Measurements from ENCODE around the gene FAHD2B. TPM values are rescaled to one million over a fixed set of nuclear protein-coding genes. Genes with fewer than 3 reads are reported as not detected.
"Not testable (repeated sequence)": the region's sequence is repeated elsewhere in the genome, so short reads cannot be mapped to it uniquely, and the experiment has no call there.

Gene FAHD2B
- total RNA-seq, 3 donors from 2014 or later (not counting 1 experiment from before 2014, with no cell fraction given): 9.3 to 14.9 (median 10.1) TPM

DNA sequence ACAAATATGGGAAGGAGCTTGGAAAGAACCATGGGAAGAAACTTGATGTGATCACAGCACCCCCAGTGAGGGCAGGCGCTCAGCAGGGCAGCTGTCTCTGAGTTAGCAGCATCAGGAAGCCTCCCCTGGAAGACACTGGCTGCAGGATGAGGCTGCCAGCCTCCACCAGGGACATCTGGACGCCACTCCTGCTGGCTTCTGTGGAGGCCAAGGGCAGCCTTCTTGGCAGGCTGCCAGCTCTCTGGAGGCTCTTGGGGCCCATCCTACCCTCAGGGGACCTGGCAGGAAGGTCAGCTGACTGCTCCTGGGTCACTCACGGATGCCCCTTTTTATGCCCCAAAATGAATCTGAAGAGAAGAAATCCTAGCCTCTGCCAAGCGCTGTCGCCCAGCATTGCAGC is 26.0 kb downstream of the FAHD2B start:
- H3K36me3 Mint-ChIP-seq; H3K9me3 ChIP-seq (ENCODE audit: control insufficient read depth, insufficient read depth, low read length); H3K4me1 ChIP-seq (ENCODE audit: control insufficient read depth, insufficient read depth, low read length); H3K4me3 Mint-ChIP-seq; H3K27me3 ChIP-seq (ENCODE audit: control insufficient read depth, insufficient read depth, low read length); H3K4me3 ChIP-seq (ENCODE audit: low read length); H3K27ac Mint-ChIP-seq; H3K27ac ChIP-seq (ENCODE audit: low read length); DNase-seq; H3K4me1 Mint-ChIP-seq; H3K36me3 ChIP-seq (ENCODE audit: control insufficient read depth, insufficient read depth, low read length); H3K9me3 Mint-ChIP-seq; ATAC-seq; intact Hi-C loops (cut with micrococcal nuclease): not testable (repeated sequence)
- H3K27me3 Mint-ChIP-seq (ENCODE audit: low read depth in 2 of 2): peaks cover 13 to 27% of the 10 kb centered on the region in 2 donors
- 82% methylated on average over 2 of the region's 5 CpGs for WGBS (ENCODE audit: insufficient coverage)

DNA sequence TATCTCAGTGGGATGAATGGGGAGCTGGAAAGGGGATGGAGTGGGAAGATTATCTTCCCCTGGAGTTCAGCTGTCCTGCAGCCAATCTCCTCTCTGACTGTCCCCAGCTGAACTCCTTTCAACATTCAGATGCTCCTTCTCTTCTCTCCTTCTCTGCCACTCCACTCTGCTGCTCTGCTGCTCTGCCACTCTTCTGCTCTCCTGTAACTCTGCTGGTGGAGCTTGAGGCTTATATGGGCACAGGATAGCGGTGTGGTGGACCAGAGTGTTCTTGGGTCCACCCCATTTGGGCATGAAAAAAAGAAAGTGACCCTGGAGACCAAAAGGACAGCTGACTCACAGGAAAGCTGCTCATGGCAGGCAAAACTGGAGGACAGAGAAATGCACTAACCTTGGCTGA is 26.6 kb downstream of the FAHD2B start:
- Histone ChIP-seq H3K4me1 (ENCODE audit: control insufficient read depth, insufficient read depth, low read length) (no peaks in the 10 kb centered on the region), H3K9me3 (ENCODE audit: control insufficient read depth, insufficient read depth, low read length) (no peaks in the 10 kb centered on the region), H3K4me3 (ENCODE audit: low read length) (no peak overlapping the region), H3K27me3 (ENCODE audit: control insufficient read depth, insufficient read depth, low read length) (no peaks in the 10 kb centered on the region), H3K27ac (ENCODE audit: low read length) (no peak overlapping the region), H3K36me3 (ENCODE audit: control insufficient read depth, insufficient read depth, low read length) (no peaks in the 10 kb centered on the region)
- TF ChIP-seq, protein P1, sequence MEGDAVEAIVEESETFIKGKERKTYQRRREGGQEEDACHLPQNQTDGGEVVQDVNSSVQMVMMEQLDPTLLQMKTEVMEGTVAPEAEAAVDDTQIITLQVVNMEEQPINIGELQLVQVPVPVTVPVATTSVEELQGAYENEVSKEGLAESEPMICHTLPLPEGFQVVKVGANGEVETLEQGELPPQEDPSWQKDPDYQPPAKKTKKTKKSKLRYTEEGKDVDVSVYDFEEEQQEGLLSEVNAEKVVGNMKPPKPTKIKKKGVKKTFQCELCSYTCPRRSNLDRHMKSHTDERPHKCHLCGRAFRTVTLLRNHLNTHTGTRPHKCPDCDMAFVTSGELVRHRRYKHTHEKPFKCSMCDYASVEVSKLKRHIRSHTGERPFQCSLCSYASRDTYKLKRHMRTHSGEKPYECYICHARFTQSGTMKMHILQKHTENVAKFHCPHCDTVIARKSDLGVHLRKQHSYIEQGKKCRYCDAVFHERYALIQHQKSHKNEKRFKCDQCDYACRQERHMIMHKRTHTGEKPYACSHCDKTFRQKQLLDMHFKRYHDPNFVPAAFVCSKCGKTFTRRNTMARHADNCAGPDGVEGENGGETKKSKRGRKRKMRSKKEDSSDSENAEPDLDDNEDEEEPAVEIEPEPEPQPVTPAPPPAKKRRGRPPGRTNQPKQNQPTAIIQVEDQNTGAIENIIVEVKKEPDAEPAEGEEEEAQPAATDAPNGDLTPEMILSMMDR (IDR thresholded peaks at IDR 0.05): no peak
- DNase-seq: no peak
- Mint-ChIP-seq H3K36me3 (no peaks in the 10 kb centered on the region), H3K4me3 (no peak overlapping the region), H3K4me1 (no peaks in the 10 kb centered on the region), H3K27me3 (ENCODE audit: low read depth in 2 of 2) (peaks cover 13 to 28% of the 10 kb centered on the region in 2 donors), H3K27ac (no peak overlapping the region), H3K9me3 (no peaks in the 10 kb centered on the region)
- ATAC-seq: no peak
- intact Hi-C loops (cut with micrococcal nuclease): no loop called here
- 85% methylated on average over 1 of the region's 1 CpG for WGBS (ENCODE audit: insufficient coverage)

DNA sequence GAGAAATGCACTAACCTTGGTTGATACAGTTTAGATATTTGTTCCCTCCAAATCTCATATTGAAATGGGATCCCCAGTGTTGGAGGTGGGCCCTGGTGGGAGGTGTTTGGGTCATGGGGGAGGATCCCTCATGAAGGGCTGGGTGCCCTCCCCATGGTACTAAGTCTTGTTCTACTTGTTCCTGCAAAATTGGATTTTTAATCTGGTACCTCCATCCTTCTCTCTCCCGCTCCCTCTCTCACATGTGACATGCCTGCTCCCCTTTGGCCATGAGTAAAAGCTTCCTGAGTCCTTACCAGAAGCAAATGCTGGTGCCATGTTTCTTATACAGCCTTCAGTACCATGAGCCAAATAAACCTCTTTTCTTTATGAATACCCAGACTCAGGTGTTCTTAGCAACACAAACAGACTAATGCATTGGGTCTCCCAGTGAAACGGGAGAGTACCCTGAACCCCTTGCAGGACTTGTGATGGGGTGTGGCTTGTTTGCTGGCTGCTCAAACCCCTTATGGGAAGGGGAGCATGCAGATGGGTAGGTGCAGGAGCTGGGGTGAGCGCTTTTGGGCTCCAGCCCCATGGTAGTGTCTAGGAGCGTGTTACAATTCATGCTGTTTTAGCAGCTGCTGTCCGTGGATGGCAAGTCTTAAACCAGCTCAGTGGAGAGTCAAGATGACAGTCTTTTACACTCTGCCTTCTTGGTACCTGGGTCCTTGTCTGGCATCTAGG is 27.2 kb downstream of the FAHD2B start:
- peaks cover 17 to 34% of the 10 kb centered on the region in 2 donors for H3K27me3 Mint-ChIP-seq (ENCODE audit: low read depth in 2 of 2)
- no peaks in the 10 kb centered on the region for H3K4me1 ChIP-seq (ENCODE audit: control insufficient read depth, insufficient read depth, low read length)
- no peak overlapping the region for H3K27ac ChIP-seq (ENCODE audit: low read length)
- intact Hi-C loops (cut with micrococcal nuclease): no loop called here
- H3K9me3 Mint-ChIP-seq: no peaks in the 10 kb centered on the region
- no peak overlapping the region for H3K4me3 ChIP-seq (ENCODE audit: low read length)
- H3K4me3 Mint-ChIP-seq: no peak overlapping the region
- no peaks in the 10 kb centered on the region for H3K27me3 ChIP-seq (ENCODE audit: control insufficient read depth, insufficient read depth, low read length)
- ATAC-seq (no peak), DNase-seq (no peak)
- 88% methylated on average over 5 of the region's 5 CpGs for WGBS (ENCODE audit: insufficient coverage)
- H3K36me3 ChIP-seq (ENCODE audit: control insufficient read depth, insufficient read depth, low read length): no peaks in the 10 kb centered on the region
- TF ChIP-seq, protein P1 (IDR thresholded peaks at IDR 0.05): no peak
- H3K4me1 Mint-ChIP-seq: no peaks in the 10 kb centered on the region
- H3K36me3 Mint-ChIP-seq: no peaks in the 10 kb centered on the region
- H3K27ac Mint-ChIP-seq: no peak overlapping the region
- no peaks in the 10 kb centered on the region for H3K9me3 ChIP-seq (ENCODE audit: control insufficient read depth, insufficient read depth, low read length)

DNA sequence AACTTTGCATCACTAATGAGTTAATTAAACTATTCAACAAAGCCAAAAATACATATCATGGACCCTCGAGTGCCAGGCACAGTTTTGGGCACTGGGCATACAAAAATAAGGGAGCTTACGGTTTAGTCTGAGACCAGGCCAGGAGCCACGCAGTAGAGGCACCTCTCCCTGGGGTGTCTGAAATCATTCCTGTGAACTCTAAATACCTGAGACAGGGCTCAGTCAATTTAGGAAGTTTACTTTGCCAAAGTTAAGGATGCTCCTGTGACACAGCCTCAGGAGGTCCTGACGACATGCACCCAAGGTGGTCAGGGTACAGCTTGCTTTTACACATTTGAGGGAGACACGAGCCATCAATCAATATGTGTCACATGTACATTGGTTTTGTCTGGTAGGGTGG is 28.7 kb downstream of the FAHD2B start:
- H3K27ac Mint-ChIP-seq; H3K27me3 ChIP-seq (ENCODE audit: control insufficient read depth, insufficient read depth, low read length); ATAC-seq; H3K4me3 ChIP-seq (ENCODE audit: low read length); H3K36me3 Mint-ChIP-seq; H3K9me3 ChIP-seq (ENCODE audit: control insufficient read depth, insufficient read depth, low read length); H3K4me1 Mint-ChIP-seq; H3K9me3 Mint-ChIP-seq; DNase-seq; H3K4me3 Mint-ChIP-seq; H3K4me1 ChIP-seq (ENCODE audit: control insufficient read depth, insufficient read depth, low read length); intact Hi-C loops (cut with micrococcal nuclease); H3K27ac ChIP-seq (ENCODE audit: low read length); H3K36me3 ChIP-seq (ENCODE audit: control insufficient read depth, insufficient read depth, low read length): not testable (repeated sequence)
- H3K27me3 Mint-ChIP-seq (ENCODE audit: low read depth in 2 of 2): peaks cover 17 to 34% of the 10 kb centered on the region in 2 donors
- 80% methylated on average over 5 of the region's 5 CpGs for WGBS (ENCODE audit: insufficient coverage)

DNA sequence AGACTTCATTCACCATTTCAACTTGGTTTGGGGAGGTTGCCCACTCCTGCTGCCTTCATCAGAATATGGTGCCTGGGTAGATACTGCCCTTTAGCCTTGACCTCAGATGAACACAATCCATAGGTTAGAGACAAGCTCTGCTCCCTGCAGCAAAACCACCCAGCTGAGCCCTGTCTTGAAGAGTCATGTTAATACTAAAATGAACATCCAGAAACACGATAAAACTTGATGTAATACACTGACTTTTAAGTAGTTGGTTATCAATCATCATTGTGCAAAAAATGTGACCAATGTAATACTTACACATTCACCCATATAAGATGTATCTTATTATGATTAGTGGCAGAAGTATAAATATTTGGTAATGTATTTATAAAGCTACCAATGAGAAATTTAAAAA is 32.7 kb downstream of the FAHD2B start:
- H3K4me1 Mint-ChIP-seq; H3K9me3 Mint-ChIP-seq; intact Hi-C loops (cut with micrococcal nuclease); H3K4me3 Mint-ChIP-seq; H3K4me3 ChIP-seq (ENCODE audit: low read length); H3K36me3 ChIP-seq (ENCODE audit: control insufficient read depth, insufficient read depth, low read length); DNase-seq; H3K4me1 ChIP-seq (ENCODE audit: control insufficient read depth, insufficient read depth, low read length); ATAC-seq; H3K9me3 ChIP-seq (ENCODE audit: control insufficient read depth, insufficient read depth, low read length); H3K27ac ChIP-seq (ENCODE audit: low read length); H3K27ac Mint-ChIP-seq; H3K27me3 ChIP-seq (ENCODE audit: control insufficient read depth, insufficient read depth, low read length); H3K36me3 Mint-ChIP-seq: not testable (repeated sequence)
- WGBS (ENCODE audit: insufficient coverage): no CpG with 5 or more reads among the region's 1 CpG
- H3K27me3 Mint-ChIP-seq (ENCODE audit: low read depth in 2 of 2): peaks cover 19 to 28% of the 10 kb centered on the region in 2 donors

DNA sequence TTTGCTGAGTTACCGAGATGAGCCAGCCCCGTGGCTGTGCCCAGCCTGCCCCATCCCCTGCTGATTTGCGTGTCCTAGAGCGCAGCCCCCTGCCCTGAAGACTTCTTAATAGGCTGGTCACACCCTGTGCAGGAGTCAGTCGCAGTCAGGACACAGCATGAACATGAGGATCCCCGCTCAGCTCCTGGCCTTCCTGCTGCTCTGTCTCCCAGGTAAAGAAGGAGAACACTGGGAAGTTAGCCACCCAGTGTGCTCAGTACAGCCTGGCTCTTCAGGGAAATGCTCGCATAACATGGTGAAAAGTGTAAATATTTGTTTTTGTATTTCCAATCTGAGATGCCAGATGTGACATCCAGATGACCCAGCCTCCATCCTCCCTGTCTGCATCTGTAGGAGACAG is 34.9 kb downstream of the FAHD2B start:
- H3K36me3 Mint-ChIP-seq; H3K27me3 ChIP-seq (ENCODE audit: control insufficient read depth, insufficient read depth, low read length); H3K4me3 ChIP-seq (ENCODE audit: low read length); intact Hi-C loops (cut with micrococcal nuclease); H3K27ac Mint-ChIP-seq; DNase-seq; H3K4me3 Mint-ChIP-seq; H3K4me1 Mint-ChIP-seq; ATAC-seq; H3K9me3 ChIP-seq (ENCODE audit: control insufficient read depth, insufficient read depth, low read length); H3K36me3 ChIP-seq (ENCODE audit: control insufficient read depth, insufficient read depth, low read length); H3K4me1 ChIP-seq (ENCODE audit: control insufficient read depth, insufficient read depth, low read length); H3K9me3 Mint-ChIP-seq; H3K27ac ChIP-seq (ENCODE audit: low read length): not testable (repeated sequence)
- H3K27me3 Mint-ChIP-seq (ENCODE audit: low read depth in 2 of 2): peaks cover 14 to 21% of the 10 kb centered on the region in 2 donors
- WGBS (ENCODE audit: insufficient coverage): 83% methylated on average over 5 of the region's 7 CpGs

DNA sequence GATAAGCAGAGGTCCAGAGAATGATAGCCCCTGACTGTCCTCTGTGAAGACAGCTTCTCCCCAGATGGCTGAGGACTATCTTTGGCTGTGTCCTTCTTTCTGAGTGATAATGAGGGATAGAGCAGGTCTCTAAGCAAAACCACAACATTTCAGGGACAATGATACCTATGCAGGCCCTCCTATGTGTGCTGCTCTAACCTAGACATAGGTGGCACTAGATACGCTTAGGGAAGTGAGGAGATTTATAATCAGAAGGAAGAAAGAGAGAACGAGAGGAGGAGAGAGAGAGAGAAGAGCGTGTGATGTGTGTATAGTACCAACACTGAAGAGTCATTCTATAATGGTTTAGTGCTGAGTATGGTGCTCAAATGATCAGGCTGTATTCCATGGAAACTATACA is 38.5 kb downstream of the FAHD2B start:
- H3K4me1 ChIP-seq (ENCODE audit: control insufficient read depth, insufficient read depth, low read length); H3K36me3 ChIP-seq (ENCODE audit: control insufficient read depth, insufficient read depth, low read length); H3K36me3 Mint-ChIP-seq; H3K27me3 ChIP-seq (ENCODE audit: control insufficient read depth, insufficient read depth, low read length); H3K27me3 Mint-ChIP-seq (ENCODE audit: low read depth in 2 of 2); H3K4me3 Mint-ChIP-seq; H3K9me3 ChIP-seq (ENCODE audit: control insufficient read depth, insufficient read depth, low read length); DNase-seq; H3K27ac ChIP-seq (ENCODE audit: low read length); ATAC-seq; H3K27ac Mint-ChIP-seq; intact Hi-C loops (cut with micrococcal nuclease); H3K9me3 Mint-ChIP-seq; H3K4me1 Mint-ChIP-seq; H3K4me3 ChIP-seq (ENCODE audit: low read length): not testable (repeated sequence)
- WGBS (ENCODE audit: insufficient coverage): 83% methylated on average over 3 of the region's 3 CpGs
